Adrenal gland (tissue), 12 donors: ENCODE measurements around the gene RAMAC. TPM values are rescaled to one million over a fixed set of nuclear protein-coding genes. Genes with fewer than 3 reads are reported as not detected.

Source experiments
- DNase-seq, 7 donors: peaks; one replicate each; pipeline ENCODE4 v3.0.0-alpha.2; 2019 to 2020
- H3K27ac ChIP-seq, 5 donors: fragments of 200-600 bp; sonication (generic) in 4 of 5; 1 replicate in 3 of 5; 2 replicates in 2 of 5; pipeline versions ENCODE4 v1.5.1 to v1.8.0; 2016 to 2020; ENCODE audit warnings: mild to moderate bottlenecking in 1 of 5
- H3K27me3 ChIP-seq: fragments of 200-600 bp; 2 replicates; pipeline ENCODE4 v1.8.0; 2021
- H3K36me3 ChIP-seq, 2 donors: fragments of 200-600 bp; replicated peaks in 1 of 2; 1 replicate in 1 of 2; 2 replicates in 1 of 2; pipeline versions ENCODE4 v1.5.1 to v1.8.0; 2018 to 2022
- H3K4me1 ChIP-seq, 2 donors: fragments of 200-600 bp; replicated peaks in 1 of 2; 1 replicate in 1 of 2; 2 replicates in 1 of 2; pipeline versions ENCODE4 v1.5.1 to v1.8.0; 2018 to 2021
- H3K4me3 ChIP-seq, 4 donors: fragments of 200-600 bp; sonication (generic) in 3 of 4; one replicate each; pipeline ENCODE4 v1.5.1; 2016 to 2018
- H3K9me3 ChIP-seq, 3 donors: fragments of 200-600 bp; sonication (generic) in 1 of 3; replicated peaks in 1 of 3; 1 replicate in 2 of 3; 2 replicates in 1 of 3; pipeline versions ENCODE4 v1.5.1 to v1.8.0; 2016 to 2021
- POLR2A ChIP-seq, 2 donors: fragments of 450-650 bp; IDR thresholded peaks; one replicate each; pipeline ENCODE4 v1.6.1; 2017; ENCODE audit warnings: antibody characterized with exemption in 2 of 2, mild to moderate bottlenecking in 2 of 2, moderate library complexity in 1 of 2
- WGBS, 4 donors: extraction: QIAGEN DNeasy Blood & Tissue Kit in 2 of 4; methylation state at CpG; one replicate each; pipeline versions ENCODE4 v1.1.5 to v1.1.7; 2013 to 2017; 5-methylcytosine and 5-hydroxymethylcytosine counted together
- intact Hi-C, 2 donors: fragments of 100-400 bp; cut with DNase I; formaldehyde crosslinking; loops; one replicate each; pipeline versions ENCODE4 v1.14.1 to v1.15.0; 2022 to 2023
- polyA plus RNA-seq, 3 donors: library from polyadenylated mRNA; stranded (reverse); fragments of 200-250 nt in 2 of 3; fragments of 350-450 nt in 1 of 3; fragmentation: Illumina TruSeq in 1 of 3; extraction: RNeasy Lipid Tissue Mini Kit (QIAGEN cat#74804) in 1 of 3; gene quantifications; one replicate each; pipeline ENCODE4 v1.2.3, GENCODE V29; 2013 to 2014
- total RNA-seq, 9 donors: library from RNA; depleted of rRNA in 4 of 9; stranded (reverse); fragments of >200 nt in 4 of 9; fragments of 120-200 nt in 1 of 9; fragmentation: NEBNext Ultra II Directional in 1 of 9; extraction: Animal tissue kit (Norgen Biotek cat#: 25700) in 1 of 9; gene quantifications; one replicate each; pipeline versions ENCODE4 v1.1.0 to v1.2.4, GENCODE V29; 2013 to 2023
- TF ChIP-seq, protein P1 (sequence below), 6 experiments: fragments of 450-650 bp in 4 of 6; fragments of 200-600 bp in 2 of 6; sonication (generic) in 1 of 6; IDR thresholded peaks; 1 replicate in 5 of 6; 2 replicates in 1 of 6; pipeline versions ENCODE4 v1.5.1 to v1.8.0; 2016 to 2021; ENCODE audit warnings: antibody characterized with exemption in 6 of 6, mild to moderate bottlenecking in 2 of 6, moderate library complexity in 1 of 6
- donor health status: healthy with polysubstance abuse.
- donor health status: Bipolar disorder and iron deficiency.
- donor health status: DM: yes; HTN: yes; CAD: no.
- donor health status: DM: no; HTN: no; CAD: no.
- donor health status: DM: no; HTN: no; CAD: no.
- donor health status: DM: yes; HTN: yes; CAD: no.

The RAMAC gene
- total and polyA plus RNA-seq, 12 donors, result 12.7 to 80.0 (median 21.7) TPM

DNA sequence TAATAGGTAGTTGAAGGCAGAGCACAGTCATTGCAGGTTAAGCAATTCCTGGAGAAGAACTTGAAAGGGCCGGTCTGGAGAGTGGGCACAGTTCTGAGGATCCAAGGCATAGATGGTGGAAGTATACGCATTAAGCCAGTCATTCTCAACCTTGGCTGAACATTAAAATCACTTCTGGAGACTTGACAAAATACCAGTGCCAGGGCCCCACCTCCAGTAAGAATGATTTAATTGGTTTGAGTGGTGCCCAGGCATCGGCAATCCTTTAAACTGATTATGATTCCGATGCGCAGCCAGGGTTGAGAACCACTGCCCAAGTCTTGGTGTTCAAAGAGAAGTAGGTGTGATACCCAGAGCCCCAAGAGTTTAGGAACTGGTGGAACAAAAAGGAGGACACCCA, 26.6 kb upstream of the RAMAC start:
- TF ChIP-seq, protein P1, sequence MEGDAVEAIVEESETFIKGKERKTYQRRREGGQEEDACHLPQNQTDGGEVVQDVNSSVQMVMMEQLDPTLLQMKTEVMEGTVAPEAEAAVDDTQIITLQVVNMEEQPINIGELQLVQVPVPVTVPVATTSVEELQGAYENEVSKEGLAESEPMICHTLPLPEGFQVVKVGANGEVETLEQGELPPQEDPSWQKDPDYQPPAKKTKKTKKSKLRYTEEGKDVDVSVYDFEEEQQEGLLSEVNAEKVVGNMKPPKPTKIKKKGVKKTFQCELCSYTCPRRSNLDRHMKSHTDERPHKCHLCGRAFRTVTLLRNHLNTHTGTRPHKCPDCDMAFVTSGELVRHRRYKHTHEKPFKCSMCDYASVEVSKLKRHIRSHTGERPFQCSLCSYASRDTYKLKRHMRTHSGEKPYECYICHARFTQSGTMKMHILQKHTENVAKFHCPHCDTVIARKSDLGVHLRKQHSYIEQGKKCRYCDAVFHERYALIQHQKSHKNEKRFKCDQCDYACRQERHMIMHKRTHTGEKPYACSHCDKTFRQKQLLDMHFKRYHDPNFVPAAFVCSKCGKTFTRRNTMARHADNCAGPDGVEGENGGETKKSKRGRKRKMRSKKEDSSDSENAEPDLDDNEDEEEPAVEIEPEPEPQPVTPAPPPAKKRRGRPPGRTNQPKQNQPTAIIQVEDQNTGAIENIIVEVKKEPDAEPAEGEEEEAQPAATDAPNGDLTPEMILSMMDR (IDR thresholded peaks at IDR 0.05), result no peak
- TF ChIP-seq POLR2A (IDR thresholded peaks at IDR 0.05), result no peak
- no peaks in the 10 kb centered on the region for H3K4me1 ChIP-seq
- H3K27me3 ChIP-seq, result no peaks in the 10 kb centered on the region
- no peak overlapping the region for H3K27ac ChIP-seq
- no peak for DNase-seq
- no peak overlapping the region for H3K4me3 ChIP-seq
- no peaks in the 10 kb centered on the region for H3K9me3 ChIP-seq
- no peaks in the 10 kb centered on the region for H3K36me3 ChIP-seq
- WGBS, 4 donors, result 93 to 97% (median 95%) methylated on average over 5 of the region's 5 CpGs
- intact Hi-C loops, result loop anchor here in 1 of 2 donors (10.0 kb wide), 1 partner anchor 55 kb away; no protein-coding TSS in a partner anchor

DNA sequence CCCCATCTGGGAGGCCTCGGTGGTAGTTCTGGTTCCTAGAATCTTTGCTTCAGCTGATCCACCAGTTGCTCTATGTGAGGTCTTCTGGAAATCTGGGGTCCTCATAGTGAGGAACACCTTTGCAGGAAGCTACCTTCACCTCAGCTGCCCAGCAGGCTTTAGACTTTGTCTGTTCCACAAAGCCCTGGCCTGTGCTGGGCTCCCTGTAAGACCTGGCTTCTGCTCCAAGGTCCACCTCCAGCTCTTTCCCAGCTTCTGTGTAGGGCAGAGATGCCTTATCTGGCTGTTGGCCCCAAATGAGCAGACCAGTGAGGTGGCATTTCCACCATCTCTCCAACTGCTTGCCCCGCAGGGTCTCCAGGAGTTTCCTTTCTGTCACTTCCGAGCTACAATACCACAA, 25.2 kb upstream of the RAMAC start:
- Histone ChIP-seq H3K27me3 (no peaks in the 10 kb centered on the region), H3K27ac (no peak overlapping the region), H3K36me3 (no peaks in the 10 kb centered on the region), H3K4me1 (no peaks in the 10 kb centered on the region), H3K4me3 (no peak overlapping the region), H3K9me3 (no peaks in the 10 kb centered on the region)
- no peak for DNase-seq
- 88 to 100% (median 89%) methylated on average over 3 of the region's 3 CpGs for WGBS, 4 donors
- intact Hi-C loops, result no loop called here
- TF ChIP-seq, protein P1 (IDR thresholded peaks at IDR 0.05), result no peak
- TF ChIP-seq POLR2A (IDR thresholded peaks at IDR 0.05), result no peak

DNA sequence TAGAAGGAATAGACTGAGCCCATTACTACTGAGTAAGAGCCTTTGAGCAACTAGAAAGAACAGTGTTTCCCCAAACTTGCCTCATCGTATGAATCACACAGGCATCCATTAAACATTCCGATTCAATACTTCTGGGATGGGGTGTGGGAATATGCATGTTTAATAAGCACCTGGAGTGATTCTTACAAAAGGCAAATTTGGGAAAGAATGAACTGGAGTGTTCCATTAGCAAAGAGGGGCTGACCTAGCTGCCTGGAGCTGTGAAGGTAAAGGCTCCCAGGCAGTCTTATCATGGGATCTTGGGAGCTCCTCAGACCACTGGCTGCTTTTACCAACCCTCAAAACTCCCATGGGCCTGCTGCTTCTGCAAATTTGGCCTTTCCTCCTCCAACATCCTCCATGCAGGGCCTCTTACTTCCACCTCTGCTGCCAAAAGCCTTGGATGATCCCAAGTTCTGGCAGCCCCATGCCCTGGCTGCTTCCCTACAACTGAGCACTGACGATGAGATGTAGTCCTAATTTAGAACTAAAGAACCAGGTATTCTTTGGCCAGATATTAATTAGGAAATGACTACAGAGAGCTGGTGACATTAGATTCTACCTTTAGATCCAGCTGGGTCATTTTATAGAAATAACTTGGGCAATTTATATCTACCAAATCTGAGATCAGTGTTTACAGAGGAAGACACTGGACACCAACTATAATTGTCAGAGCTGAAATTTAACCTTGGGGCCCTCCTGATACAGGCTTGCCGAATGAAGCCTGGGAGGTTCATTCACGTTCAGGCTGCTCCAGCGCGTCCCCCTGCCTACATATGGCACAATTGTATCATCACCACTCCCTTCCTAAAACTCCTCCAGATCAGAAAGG, 22.3 kb upstream of the RAMAC start:
- Histone ChIP-seq H3K4me1 (no peaks in the 10 kb centered on the region), H3K9me3 (no peaks in the 10 kb centered on the region), H3K27me3 (no peaks in the 10 kb centered on the region), H3K4me3 (no peak overlapping the region), H3K36me3 (no peaks in the 10 kb centered on the region), H3K27ac (no peak overlapping the region)
- intact Hi-C loops, result no loop called here
- TF ChIP-seq, protein P1 (IDR thresholded peaks at IDR 0.05), result no peak
- no peak for TF ChIP-seq POLR2A (IDR thresholded peaks at IDR 0.05)
- DNase-seq, result no peak
- WGBS, 4 donors, result 89 to 91% (median 90%) methylated on average over 7 of the region's 7 CpGs

DNA sequence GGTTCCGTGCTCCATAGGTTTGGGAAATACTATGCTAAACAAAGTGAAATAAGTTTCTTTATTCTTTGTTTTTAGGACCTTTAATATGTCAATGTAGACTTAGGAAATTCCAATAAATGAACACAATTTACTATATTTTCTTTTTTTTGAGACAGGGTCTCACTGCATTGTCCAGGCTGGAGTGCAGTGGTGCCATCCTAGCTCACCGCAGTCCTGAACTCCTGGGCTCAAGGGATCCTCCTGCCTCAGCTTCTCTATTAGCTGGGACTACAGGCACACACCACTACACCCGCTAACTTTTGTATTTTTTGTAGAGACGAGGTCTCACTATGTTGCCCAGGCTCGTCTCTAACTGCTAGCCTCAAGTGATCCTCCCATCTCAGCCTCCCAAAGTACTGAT, 21.1 kb upstream of the RAMAC start:
- no peak for DNase-seq
- intact Hi-C loops, result no loop called here
- Histone ChIP-seq H3K4me1 (peaks cover 2 to 4% of the 10 kb centered on the region in 2 donors), H3K9me3 (no peaks in the 10 kb centered on the region), H3K4me3 (no peak overlapping the region), H3K27ac (no peak overlapping the region), H3K27me3 (no peaks in the 10 kb centered on the region), H3K36me3 (no peaks in the 10 kb centered on the region)
- TF ChIP-seq, protein P1 (IDR thresholded peaks at IDR 0.05), result no peak
- no peak for TF ChIP-seq POLR2A (IDR thresholded peaks at IDR 0.05)
- 95 to 99% (median 98%) methylated on average over 5 of the region's 5 CpGs for WGBS, 4 donors
